Aorta (tissue), 5 donors: ENCODE data around the gene HOXA9. TPM values are rescaled to one million over a fixed set of nuclear protein-coding genes. Genes with fewer than 3 reads are reported as not detected.

Experiments used
- ATAC-seq: fragments of 200-7000 bp; cut with Tn5 transposase; one replicate; pipeline ENCODE4 v1.9.1; 2022; ENCODE audit warnings: moderate library complexity; ENCODE audit not compliant: low FRiP score
- DNase-seq, 2 donors: peaks; one replicate each; pipeline ENCODE4 v3.0.0-alpha.2; 2020
- H3K27ac ChIP-seq, 2 donors: one replicate each; pipeline ENCODE4 v1.5.1; 2013; ENCODE audit warnings: low read length in 2 of 2, mild to moderate bottlenecking in 2 of 2, moderate library complexity in 2 of 2, control low read depth in 1 of 2, inconsistent platforms in 1 of 2, low read depth in 1 of 2
- H3K27me3 ChIP-seq, 2 donors: one replicate each; pipeline ENCODE4 v1.6.1; 2013; ENCODE audit warnings: control low read depth in 1 of 2, low read length in 1 of 2, mild to moderate bottlenecking in 1 of 2, moderate library complexity in 1 of 2; ENCODE audit not compliant: insufficient read depth in 2 of 2, control insufficient read depth in 1 of 2
- H3K36me3 ChIP-seq, 2 donors: one replicate each; pipeline ENCODE4 v1.6.1; 2013; ENCODE audit warnings: control low read depth in 1 of 2, low read length in 1 of 2, mild to moderate bottlenecking in 1 of 2; ENCODE audit not compliant: insufficient read depth in 2 of 2, control insufficient read depth in 1 of 2
- H3K4me1 ChIP-seq, 2 donors: one replicate each; pipeline ENCODE4 v1.6.1; 2013; ENCODE audit warnings: low read length in 2 of 2, control low read depth in 1 of 2, mild to moderate bottlenecking in 1 of 2, moderate library complexity in 1 of 2; ENCODE audit not compliant: insufficient read depth in 2 of 2, control insufficient read depth in 1 of 2
- H3K4me3 ChIP-seq, 2 donors: one replicate each; pipeline ENCODE4 v1.5.1; 2013; ENCODE audit warnings: low read length in 2 of 2, control low read depth in 1 of 2, mild to moderate bottlenecking in 1 of 2
- H3K9me3 ChIP-seq: one replicate; pipeline ENCODE4 v1.6.1; 2013; ENCODE audit warnings: mild to moderate bottlenecking, low read length; ENCODE audit not compliant: control insufficient read depth
- WGBS, 2 donors: extraction: QIAGEN DNeasy Blood & Tissue Kit; methylation state at CpG; one replicate each; pipeline ENCODE4 v1.1.7; 2013; 5-methylcytosine and 5-hydroxymethylcytosine counted together
- intact Hi-C, 2 donors: fragments of 100-400 bp; cut with DNase I; formaldehyde crosslinking; loops; one replicate each; pipeline versions ENCODE4 v1.14.2 to v1.15.0; 2022
- polyA plus RNA-seq, 2 donors: library from polyadenylated mRNA; stranded (reverse); fragments of 200-250 nt; gene quantifications; one replicate each; pipeline ENCODE4 v1.2.3, GENCODE V29; 2013
- total RNA-seq, 2 donors: library from RNA; stranded (reverse); fragmentation: NEBNext Ultra II Directional; extraction: Animal tissue kit (Norgen Biotek cat#: 25700); gene quantifications; one replicate each; pipeline ENCODE4 v1.2.1, GENCODE V29; 2021
- donor health status: healthy with polysubstance abuse.
- donor health status: Bipolar disorder and iron deficiency.
- donor health status: DM: no; HTN: no; CAD: no.
- donor health status: DM: no; HTN: no; CAD: no.
- donor health status: DM: yes; HTN: yes; CAD: no.

The HOXA9 gene
- total and polyA plus RNA-seq, 4 donors = 1.5 to 5.8 (median 2.4) TPM

DNA sequence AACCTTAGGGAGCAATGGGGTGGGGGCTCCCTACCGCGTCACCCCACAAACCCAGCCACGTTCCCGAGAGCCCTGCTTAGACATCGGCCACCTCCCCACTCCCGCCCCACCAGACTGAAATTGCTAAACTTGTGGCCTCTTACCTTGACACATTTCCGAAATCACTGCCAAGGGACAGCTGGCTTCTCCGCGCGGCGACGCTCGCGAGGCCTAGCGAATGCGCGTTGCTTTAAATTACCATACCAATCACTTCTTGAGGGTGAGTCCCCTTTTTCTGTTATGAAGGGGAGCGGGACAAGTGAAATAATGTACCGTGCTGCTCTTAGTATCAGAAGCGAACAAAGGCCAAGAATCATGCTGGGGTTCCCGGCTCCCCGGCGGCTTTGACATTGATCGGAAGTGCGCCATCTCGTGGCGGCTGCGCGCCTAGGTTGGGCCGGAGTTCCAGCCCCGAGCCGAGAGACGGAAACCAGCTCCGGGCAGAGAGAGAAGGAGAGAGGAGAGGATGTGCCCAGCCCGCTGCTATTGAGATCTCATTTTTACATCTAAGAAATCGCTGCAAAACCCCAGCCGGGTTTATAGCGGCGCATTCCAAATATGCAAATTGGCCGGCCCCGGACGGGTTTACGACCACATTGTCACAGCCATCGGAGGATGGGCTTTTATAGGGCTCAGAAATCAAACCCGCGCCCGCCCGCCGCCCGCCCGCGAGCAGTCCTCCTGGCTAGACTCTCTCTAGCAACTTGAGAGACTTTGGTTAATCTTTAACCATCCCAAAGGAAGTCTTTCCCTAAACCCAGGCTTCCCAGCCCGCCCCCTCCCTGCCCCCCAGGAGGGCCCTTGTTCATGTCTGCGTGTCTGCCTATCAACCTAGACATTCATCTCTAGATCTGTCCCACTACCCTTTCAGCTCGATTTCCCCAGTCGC, 14.4 kb upstream of the HOXA9 start:
- H3K27ac ChIP-seq = no peak overlapping the region

DNA sequence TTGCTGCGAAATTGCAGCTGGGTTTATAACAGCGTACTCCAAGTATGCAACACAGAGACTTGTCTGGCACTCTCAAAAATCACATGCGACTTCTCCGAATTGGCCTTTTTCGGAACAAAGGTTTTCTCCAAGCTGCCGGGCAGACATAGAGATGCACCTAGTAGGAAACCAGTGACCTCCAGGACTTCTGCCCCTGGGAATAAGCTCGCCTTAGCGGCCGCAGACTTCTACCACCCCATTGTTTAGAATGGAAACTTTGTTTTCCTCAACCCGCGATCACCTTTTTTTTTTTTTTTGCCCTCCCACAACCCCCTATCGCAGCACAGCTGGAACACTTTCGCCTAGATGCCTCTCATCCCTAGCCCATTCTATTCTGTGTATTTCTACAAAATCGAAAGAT, 13.7 kb upstream of the HOXA9 start:
- Histone ChIP-seq H3K4me1 (no peaks in the 10 kb centered on the region), H3K4me3 (no peak overlapping the region), H3K27ac (no peak overlapping the region), H3K36me3 (no peaks in the 10 kb centered on the region), H3K9me3 (no peaks in the 10 kb centered on the region), H3K27me3 (no peaks in the 10 kb centered on the region)
- intact Hi-C loops = no loop called here
- DNase-seq (peak in 1 of 2 donors; percentile 12), ATAC-seq (no peak)
- WGBS, 2 donors = 64 to 67% methylated on average over 14 of the region's 14 CpGs

More for the DNA sequence above, 14.4 kb upstream of the HOXA9 start:
- Histone ChIP-seq H3K27me3 (no peaks in the 10 kb centered on the region), H3K9me3 (no peaks in the 10 kb centered on the region), H3K4me1 (no peaks in the 10 kb centered on the region), H3K36me3 (no peaks in the 10 kb centered on the region), H3K4me3 (no peak overlapping the region)
- ATAC-seq (peak; percentile 81), DNase-seq (peak; percentile 72 to 94)
- 17% methylated on average over 54 to 56 of the region's 56 CpGs for WGBS, 2 donors
- intact Hi-C loops = no loop called here

DNA sequence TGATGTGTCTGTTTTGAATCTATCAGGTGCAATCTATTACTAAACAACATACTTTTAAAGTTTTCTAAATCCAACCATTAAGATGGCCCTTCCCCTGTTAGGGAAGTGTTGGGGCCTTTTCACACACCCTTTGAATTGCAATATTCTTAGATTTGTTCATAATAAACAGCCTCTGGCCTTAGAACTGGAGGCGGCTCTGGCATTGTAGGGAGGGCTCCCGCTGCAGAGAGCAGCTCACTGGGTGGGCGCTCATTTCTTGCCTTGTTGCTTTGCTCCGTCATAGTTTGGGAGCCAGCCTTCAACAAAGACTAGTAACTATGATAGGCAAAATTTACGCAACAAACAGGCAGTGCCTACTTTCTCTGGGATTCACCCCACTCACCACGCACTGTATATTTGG, 13.0 kb upstream of the HOXA9 start:
- Histone ChIP-seq H3K27ac (no peak overlapping the region), H3K4me3 (no peak overlapping the region), H3K36me3 (no peaks in the 10 kb centered on the region), H3K9me3 (no peaks in the 10 kb centered on the region), H3K4me1 (no peaks in the 10 kb centered on the region), H3K27me3 (no peaks in the 10 kb centered on the region)
- intact Hi-C loops = no loop called here
- DNase-seq (peak in 1 of 2 donors; percentile 46), ATAC-seq (no peak)
- WGBS, 2 donors = 96 to 99% methylated on average over 6 of the region's 6 CpGs

DNA sequence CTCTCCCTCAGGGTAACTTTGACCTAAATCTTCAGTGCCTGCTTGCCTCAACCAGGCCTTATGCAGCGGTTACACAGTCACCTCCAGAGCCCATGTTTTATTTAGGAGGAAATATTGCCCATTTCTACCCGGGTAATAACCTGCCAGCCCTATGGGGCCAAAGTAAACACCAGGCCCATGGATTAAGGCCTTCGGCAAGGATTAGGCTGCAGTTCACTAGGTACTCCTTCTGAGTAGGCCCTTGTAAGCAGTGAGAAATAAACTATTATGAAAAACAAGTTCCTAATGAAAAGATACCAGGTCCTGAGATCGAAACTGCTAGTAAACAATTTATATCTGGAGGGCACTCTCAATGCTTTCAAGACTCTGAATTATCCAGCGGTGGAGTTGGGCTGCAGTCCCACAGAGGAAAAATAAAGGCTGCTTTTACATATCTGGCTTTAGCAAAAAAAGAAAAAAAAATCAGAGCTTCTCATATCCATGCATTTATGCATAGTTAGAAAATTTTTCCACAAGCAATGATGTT, 12.5 kb upstream of the HOXA9 start:
- H3K27me3 ChIP-seq = no peaks in the 10 kb centered on the region
- no peak for DNase-seq

DNA sequence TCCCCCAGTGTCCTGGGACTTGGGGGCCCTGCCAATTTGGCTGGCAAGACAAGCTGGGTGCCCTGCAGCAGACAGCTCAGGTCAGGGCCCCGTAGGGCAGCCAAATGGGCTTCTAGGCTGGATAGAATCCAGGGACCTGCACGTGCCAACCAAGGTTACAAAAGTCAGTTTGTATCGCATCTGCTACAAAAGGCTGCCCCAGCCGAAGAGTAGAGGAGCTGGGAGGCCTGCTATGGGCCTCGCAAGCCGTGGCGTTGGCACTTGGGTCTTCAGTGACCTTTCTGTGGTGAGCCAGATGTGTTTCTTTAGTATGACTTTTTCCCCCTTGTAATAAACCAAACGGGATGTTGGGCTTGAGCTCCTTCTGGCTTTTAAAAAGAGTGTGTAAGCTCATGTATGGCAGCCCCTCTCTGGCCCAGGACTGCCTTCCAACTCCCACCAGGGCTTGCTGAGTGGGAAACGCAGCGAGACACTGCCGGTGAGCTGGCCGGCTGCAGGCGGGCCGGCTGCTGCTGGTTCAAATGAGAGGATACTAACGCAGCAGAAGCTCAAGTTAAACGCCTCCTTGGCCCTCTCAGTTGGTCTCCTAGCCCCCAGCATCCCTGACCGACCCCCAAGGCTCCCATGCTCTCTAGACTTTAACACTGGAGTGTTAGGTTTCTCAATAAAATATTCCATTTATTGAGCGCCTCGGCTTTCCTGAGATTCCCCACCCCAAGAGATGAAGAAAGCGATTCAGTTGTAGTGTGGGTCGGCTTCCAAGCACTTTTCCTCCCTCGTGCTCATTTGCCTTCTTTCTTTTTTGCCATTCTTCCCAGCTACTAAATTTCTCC, 11.8 kb upstream of the HOXA9 start:
- intact Hi-C loops = no loop called here
- Histone ChIP-seq H3K27ac (no peak overlapping the region), H3K4me3 (no peak overlapping the region), H3K9me3 (no peaks in the 10 kb centered on the region), H3K4me1 (no peaks in the 10 kb centered on the region), H3K27me3 (peaks cover 0 to 1% of the 10 kb centered on the region in 2 donors), H3K36me3 (no peaks in the 10 kb centered on the region)
- DNase-seq = peak in 1 of 2 donors; percentile 57
- WGBS, 2 donors = 91 to 97% methylated on average over 22 of the region's 22 CpGs
- ATAC-seq = no peak

More for the DNA sequence above, 12.5 kb upstream of the HOXA9 start:
- no peaks in the 10 kb centered on the region for H3K9me3 ChIP-seq
- no peak overlapping the region for H3K4me3 ChIP-seq
- no peak overlapping the region for H3K27ac ChIP-seq
- H3K36me3 ChIP-seq = no peaks in the 10 kb centered on the region
- no peak for ATAC-seq
- 92 to 94% methylated on average over 5 of the region's 5 CpGs for WGBS, 2 donors
- no peaks in the 10 kb centered on the region for H3K4me1 ChIP-seq
- intact Hi-C loops = no loop called here

DNA sequence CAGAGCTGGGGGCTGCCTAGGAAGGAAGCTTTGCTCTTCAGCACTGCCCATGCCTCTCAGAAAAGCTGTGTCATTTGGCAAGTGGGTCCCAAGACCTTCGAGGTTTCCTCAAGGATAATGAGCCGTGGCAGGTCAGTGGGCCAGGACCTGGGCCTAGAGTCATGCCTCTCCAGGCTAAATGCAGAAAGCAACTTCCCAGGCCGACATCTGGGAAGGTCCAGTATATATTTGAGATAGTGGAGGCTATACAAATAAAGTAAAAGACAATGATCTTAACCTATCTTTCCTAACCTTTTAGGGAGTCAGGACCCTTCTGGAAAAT, 11.1 kb upstream of the HOXA9 start:
- intact Hi-C loops = no loop called here
- Histone ChIP-seq H3K36me3 (no peaks in the 10 kb centered on the region), H3K4me1 (no peaks in the 10 kb centered on the region), H3K4me3 (no peak overlapping the region), H3K27ac (no peak overlapping the region), H3K27me3 (peaks cover 0 to 1% of the 10 kb centered on the region in 2 donors), H3K9me3 (no peaks in the 10 kb centered on the region)
- no peak for ATAC-seq
- 94 to 95% methylated on average over 3 of the region's 3 CpGs for WGBS, 2 donors
- peak in 1 of 2 donors; percentile 61 for DNase-seq

DNA sequence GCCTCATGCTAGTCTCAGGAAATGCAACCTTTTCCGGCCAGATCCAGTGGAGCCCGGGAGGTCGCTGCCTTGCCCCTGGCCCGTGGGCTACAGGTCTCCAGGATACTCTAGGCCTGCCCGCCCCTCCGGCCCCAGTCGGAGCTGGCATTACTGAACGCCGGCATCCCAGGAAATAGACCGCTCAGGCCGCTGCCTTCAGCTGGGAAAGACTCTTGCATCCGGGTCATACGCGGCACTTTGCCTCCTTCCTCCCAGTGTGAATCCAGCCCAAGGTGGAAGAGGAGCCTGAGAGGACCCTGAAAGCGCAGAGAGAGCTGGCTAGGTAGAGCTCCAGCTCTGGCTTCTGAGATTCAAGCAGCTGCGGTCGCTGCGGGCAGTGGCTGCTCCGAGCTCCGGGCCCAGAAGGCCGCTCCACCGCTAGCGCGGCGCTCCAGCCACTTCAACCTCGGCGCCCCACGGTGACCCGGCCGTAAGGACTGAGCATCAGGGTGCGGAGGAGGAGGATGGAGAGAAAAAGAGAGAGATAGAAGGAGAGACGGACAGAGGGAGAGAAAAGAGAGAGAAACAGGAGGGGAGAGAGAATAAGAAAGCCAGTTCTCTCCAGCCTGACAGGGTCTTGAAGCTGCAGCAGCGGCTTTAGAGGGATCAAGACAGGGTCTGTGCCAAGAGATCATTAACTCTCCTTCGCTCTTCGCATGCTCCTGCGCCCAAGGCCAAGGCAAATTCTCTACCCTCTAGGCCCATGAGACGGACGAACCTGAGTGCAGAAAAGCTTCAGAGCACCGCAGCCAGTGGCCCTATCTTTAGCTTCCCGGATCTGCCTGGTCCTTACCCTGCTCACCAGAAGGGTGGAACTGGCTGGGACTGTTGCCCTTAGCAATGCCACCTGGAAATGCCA, 10.5 kb upstream of the HOXA9 start:
- Histone ChIP-seq H3K4me1 (no peaks in the 10 kb centered on the region), H3K27me3 (peaks cover 0 to 1% of the 10 kb centered on the region in 2 donors), H3K27ac (no peak overlapping the region), H3K4me3 (no peak overlapping the region), H3K36me3 (no peaks in the 10 kb centered on the region), H3K9me3 (no peaks in the 10 kb centered on the region)
- DNase-seq (peak; percentile 45 to 75), ATAC-seq (no peak)
- intact Hi-C loops = no loop called here
- WGBS, 2 donors = 90 to 92% methylated on average over 40 of the region's 40 CpGs
